Suppressor macrophage treated with lipopolysaccharide for 4 hours (primary cell): Measurements from ENCODE around the gene EIF3B.
A peak's percentile ranks its signal among the peaks of the same experiment; 100 is the strongest.
"Not testable (repeated sequence)": the region's sequence is repeated elsewhere in the genome, so short reads cannot be mapped to it uniquely, and the experiment has no call there.

Experiments used
- DNase-seq: peaks from one replicate; pipeline ENCODE4 v3.0.0-alpha.2; 2020

Gene EIF3B

DNA sequence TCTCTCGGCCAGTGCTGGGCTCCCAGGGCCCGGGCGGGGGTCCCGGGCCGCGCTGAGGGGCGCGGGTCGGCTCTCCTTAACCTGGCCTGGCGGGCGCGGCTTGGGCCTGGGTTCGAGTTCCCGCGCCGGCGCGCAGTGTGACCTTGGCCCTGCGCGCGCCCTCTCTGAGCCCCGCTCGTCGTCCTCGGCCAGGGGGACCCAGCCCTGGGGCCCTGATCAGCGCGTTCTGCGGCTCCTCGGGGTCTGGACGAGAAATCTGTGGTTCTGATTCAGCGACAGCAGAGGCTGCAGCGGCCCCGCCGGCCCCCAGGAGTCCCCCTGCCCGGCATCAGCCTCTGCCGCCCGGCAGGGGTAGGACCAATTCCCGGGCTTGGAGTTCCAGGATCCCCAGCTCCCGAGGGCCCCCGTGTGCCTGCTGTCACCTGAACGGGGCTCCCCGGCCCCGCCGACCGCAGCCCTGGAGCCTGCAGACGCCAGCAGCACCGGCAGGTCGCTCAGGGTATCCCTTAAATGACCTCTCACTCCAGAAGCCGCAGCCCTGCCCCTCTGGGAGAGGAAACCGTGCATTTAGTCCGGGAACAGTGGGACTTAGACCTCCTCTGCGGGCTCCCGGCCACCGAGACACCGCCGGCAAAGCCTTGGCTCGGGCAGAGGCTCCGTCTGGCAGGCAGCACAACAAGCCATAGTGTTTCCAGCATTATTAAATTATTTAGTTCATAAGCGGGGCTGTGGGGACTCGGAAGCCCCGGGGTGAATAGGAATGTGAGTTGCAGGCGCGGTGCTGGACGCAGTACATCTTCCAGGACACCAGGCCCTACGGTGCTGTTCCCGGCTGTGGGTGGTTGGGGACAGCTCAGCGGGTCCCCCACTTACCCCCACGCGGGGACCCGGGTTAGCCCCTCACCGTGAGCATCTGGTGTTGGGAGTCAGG is 49.4 kb downstream of the EIF3B start:
- DNase-seq: peak; percentile 29

DNA sequence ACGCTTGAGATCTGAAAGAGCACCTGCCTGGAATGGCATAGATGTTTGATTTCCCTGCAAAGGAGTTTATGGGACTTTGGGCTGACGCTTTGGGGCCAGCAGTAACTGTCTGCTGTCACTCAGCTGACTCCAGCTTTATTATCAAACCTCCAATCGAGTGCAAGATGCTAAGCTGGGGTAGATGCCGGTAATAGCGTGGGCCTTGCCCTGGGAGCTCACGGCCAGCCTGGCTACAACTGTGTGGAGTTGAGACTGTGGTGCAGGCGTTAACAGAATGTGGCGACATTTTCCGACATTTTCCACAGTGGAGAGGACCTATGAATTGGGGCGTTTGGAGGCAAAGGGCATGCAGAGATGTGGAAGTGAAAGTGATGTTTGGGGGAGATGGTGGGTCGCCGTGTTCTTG is 50.1 kb downstream of the EIF3B start:
- no peak for DNase-seq

DNA sequence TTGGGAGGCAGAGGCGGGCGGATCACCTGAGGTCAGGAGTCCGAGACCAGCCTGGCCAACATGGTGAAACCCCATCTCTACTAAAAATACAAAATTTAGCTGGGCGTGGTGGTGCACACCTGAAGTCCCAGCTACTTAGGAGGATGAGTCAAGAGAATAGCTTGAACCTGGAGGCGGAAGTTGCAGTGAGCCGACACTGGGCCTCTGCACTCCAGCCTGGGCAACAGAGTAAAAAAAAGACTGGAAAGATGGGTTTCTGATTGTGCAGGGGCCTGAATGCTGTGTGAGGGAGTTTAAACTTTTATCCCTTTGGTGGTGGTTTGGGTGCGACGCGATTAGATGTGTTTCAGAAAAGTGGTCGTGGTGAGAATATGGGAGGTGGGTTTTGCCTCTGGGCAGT is 50.6 kb downstream of the EIF3B start:
- DNase-seq: no peak

DNA sequence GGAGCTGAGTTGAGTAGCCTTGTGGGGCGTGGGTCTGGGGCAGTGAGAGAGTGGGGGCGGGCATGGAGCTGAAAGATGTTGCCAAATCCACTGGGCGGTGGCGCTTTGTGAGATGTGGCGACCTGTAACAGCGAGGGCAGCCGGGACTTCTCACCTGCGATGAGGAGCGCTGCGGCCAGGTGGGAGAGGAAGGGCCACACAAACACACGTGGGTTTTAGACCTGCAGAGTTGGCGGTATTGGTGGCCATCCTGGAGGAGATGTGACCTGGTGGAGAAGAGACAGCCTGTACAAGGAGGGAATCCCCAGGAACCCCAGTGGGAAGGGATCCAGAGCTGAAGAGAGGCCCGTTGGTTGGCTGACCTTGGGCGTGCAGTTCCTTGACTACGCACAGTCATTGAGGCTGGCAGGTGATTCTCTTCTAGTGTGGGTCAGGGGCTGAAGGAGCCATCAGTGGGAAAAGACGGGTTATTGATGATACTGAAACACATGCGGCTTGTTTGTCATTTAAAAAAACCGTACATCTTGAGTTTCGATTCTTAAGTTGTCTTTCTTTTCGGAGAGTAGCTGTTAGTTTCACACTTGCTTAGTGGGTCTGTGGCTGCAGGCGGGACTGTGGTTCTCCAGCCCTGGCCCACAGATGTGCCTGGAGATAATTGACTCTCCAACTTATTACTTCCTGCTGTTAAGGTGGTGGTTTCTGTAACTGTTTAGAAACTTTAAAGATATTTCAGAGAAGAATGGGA is 51.1 kb downstream of the EIF3B start:
- peak; percentile 52 for DNase-seq

DNA sequence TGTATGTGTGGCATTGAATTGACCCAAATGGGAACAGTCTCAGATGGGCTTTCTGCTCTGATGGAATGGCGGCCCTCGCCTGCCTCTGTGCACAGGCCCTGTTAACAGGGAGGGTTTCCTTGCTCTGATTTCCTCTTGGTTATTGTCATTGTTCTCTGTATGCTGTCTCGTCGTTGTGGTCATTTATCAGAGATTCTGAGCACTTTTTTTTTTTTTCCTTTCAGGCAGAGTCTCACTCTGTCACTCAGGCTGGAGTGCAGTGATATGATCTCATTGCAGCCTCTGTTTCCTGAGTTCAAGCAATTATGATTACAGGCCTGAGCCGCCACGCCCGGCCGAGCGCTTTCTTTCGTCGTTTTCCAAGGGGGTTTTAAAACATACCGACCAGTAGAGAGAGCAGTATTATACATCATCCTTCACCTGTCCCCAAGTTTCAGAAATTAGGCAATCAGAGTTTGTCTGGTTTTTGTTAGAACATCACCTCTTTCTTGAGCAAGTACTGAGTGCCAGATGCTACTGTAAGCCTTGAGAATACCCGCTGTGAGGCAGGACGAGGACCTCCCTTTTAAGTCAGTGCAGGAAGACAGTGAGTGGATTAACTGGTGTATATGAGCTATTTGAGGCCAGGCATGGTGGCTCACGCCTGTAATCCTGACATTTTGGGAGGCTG is 55.3 kb downstream of the EIF3B start:
- no peak for DNase-seq

DNA sequence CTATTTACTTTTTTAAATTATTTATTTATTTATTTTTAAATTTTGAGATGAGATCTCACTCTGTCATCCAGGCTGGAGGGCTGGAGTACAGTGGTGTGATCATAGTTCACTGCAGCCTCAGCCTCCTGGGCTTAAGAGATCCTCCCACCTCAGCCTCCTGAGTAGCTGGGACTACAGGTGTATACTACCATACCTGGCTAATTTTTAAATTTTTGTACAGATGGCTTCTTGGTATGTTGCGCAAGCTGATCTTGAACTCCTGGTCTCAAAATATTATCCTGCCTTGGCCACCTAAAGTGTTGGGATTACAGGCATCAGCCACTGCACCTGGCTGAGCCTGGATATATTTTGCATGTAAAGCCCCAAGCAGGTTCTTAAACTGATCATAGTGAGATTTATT is 56.4 kb downstream of the EIF3B start:
- DNase-seq: no peak

DNA sequence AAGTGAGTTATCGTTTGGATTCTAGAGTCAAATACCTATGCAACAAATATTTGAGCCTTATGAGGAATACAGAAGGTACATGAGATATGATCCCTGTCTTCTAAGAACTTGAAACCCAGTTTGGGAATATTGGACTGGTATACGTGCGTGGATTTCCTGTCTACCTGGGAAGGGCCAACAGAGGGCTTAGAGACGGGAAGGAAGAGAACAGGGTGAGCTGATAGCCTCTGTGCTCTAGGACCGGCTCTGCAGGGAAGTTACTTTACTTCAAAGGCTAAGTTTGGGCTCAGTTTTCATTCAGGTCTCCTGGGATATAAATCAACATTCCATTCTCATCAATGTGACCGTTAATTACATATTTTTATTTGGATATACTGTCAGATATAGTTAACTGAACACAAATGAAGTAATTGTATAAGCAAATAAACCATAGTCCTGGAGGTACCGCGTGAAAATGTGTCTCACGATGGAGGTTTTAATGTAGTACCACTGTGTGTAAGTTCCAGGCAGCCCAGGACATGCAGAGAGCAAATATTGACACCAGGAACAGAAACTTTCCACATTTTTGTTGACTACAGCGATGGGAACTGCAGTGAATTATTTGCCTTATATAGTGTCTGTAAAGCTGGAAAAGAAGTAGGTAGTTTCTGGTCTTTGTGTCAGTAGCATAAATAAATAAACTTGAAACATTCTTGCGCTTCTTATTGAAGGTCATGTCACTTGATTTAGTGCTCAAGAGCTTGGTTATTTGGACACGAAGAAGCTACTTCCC is 57.4 kb downstream of the EIF3B start:
- DNase-seq: no peak

DNA sequence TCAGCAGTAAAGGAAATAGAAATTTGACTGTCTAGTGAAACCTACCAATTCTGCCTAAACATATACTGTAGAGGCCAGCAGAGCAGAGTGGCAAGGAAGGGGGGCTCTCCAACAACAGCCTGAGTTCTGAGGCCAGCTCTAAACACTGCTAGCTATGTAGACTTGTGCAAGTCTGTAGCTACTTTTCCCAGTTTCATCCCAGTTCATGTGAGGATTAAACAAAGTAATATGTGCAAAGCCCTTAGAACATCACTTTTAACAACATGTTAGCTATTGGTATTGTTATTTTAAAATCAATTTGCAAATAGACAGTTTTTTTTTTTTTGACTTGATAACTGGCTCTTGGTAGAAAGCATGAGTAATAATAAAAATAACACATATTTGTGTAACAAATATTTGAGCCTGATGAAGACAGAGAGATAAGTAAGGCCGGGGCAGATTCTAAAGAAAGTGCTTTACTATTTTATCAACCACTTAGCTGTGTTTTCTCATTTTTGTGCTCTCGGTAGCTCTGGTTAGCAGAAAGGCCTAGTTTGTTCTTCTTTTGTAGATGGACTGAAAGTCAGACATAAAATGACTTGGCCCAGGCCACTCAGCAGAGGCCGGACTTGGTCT is 58.1 kb downstream of the EIF3B start:
- no peak for DNase-seq

DNA sequence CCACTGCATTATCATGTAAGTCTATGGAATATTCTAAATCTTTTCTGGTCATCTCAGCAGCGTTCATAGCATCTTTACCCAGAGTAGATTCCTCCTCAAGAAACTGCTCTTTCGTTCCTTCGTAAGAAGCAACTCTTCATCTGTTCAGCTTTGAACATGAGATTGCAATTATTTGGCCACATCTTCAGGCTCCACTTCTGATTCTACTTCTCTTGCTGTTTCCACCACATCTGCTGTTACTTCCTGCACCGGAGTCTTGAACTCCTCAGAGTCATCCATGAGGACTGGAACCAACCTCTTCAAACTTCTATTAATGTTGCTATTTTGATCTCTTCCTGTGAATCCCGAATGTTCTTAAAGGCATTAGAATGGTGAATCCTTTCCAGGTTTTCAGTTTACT is 61.4 kb downstream of the EIF3B start:
- DNase-seq: no peak

DNA sequence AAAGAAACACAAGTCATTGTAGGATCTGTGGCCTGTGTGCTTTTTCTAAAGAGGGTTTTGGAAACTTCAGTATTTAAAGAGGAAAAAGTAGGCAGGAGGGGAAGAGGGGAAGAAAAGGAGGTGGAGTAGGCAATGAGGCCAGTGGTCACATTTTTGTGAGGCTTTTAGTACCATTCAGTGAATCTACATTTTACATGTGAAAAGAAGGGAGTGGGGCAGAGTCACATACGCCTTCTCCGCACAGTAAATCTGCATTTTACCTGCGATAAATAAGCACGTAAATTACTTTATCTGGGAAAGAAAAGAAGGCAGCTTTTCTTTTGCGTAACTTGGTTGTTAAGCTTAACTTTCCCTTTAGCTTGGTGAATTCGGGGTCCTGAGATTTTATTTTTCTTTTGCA is 62.0 kb downstream of the EIF3B start:
- no peak for DNase-seq

DNA sequence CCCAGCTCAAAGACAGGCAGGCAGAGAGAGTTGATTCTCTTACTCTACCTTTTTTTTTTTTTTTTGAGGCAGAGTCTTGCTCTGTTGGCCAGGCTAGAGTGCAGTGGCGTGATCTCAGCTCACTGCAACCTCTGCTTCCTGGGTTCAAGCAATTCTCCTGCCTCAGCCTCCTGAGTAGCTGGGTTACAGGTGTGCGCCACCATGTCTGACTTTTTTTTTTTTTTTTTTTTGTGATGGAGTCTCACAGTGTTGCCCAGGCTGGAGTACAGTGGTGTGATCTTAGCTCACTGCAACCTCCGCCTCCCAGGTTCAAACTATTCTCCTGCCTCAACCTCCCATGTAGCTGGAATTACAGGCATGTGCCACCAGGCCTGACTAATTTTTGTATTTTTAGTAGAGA is 62.6 kb downstream of the EIF3B start:
- not testable (repeated sequence) for DNase-seq

DNA sequence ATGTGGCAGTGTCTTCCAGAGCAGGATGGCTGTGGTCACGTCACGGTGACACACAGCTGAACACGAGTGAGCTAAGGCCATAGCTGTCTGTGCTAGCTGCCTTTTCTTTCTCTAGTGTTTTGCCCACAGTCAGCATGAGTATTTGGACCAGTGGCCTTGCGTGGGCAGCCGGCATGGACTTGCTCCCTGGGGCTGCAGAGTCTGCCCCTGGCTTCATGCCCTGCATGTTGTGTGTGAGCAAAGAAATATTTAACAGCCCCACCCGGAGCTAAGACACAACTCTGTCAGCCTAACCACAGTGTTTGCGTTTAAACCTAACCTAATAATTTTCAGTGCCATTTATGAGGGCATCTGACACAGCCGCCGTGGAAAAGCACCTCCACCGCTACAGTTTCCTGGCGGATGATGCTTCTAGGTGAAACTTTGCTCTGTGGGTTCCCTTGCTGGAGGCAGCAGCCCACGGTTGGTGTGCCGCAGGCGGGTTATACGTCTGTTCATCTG is 63.4 kb downstream of the EIF3B start:
- DNase-seq: no peak

DNA sequence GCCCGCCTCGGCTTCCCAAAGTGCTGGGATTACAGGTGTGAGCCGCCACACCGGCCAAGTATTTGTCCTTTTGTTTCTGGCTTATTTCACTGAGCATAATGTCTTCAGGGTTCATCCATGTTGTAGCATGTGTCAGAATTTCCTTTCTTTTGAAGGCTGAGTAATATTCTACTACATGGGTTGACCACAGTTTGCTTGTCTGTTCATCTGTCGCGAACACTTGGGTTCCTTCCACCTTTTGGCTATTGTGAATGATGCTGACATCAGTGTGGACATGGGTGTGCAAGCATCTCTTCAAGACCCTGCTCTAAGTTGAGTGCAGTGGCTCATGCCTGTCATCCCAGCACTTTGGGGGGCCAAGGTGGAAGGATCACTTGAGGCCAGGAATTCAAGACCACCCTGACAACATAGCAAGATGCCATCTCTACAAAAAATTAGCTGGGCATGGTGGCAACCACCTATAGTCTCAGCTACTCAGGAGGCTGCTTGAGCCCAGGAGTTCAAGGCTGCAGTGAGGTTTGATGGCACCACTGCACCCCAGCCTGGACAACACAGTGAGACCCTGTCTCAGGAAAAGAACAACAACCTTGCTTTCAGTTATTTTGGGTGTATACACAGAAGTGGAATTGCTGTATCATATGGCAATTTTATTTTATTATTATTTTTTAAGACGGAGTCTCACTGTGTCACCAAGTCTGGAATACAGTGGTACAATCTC is 65.7 kb downstream of the EIF3B start:
- no peak for DNase-seq

DNA sequence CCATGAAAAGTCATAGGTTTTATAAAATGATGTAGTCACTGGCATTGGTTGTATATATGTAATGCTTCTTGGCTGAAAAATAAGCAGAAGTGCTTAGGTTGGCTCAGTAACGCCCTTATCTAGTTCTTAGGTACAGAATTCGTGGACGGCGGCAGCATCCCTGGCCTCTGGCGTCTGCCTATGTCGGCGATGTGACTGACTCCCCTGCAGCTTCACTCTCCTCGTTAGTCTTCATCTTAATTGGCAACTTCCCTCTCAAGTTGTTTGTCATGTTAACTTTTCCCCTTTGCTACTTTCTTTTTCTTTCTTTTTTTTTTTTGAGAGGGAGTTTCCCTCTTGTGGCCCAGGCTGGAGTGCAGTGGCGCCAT is 67.3 kb downstream of the EIF3B start:
- no peak for DNase-seq

DNA sequence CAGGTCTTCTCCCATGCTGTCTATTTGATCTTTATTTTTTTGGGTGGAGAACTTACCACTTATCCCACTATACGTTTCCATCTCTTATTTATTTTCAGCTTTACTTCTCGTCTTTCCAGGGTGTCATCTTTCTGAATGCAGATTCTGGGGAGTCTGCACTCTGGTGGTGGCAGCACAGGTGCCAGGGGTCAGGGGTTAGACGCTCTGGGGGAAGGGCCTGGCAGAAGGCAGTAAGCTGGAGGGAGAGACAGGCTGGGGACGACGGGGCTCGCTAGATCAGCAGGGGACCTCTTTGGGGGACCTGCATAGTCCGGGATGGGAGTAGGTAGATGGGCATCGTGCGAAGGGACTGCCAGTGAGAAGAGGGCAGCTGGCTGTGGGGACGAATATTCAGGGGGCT is 71.1 kb downstream of the EIF3B start:
- no peak for DNase-seq
